IMR-90 (cell line): ENCODE data around the gene BCL6. TPM values are rescaled to one million over a fixed set of nuclear protein-coding genes. Genes with fewer than 3 reads are reported as not detected.

Experiments used
- ATAC-seq: fragments of 200-7000 bp; cut with Tn5 transposase; 2 replicates; pipeline ENCODE4 v1.9.1; 2020; ENCODE audit warnings: low read depth, mild to moderate bottlenecking, moderate library complexity
- BruUV-seq: library from RNA; stranded (reverse); fragments of 400-500 nt; replicated peaks from 2 replicates; lab custom pipeline; 2021; lab: Mats Ljungman, UMichigan
- CTCF ChIA-PET: fragments of 300-600 bp; formaldehyde crosslinking; extraction: SDS; loops from one replicate; lab custom pipeline; 2021; ENCODE audit warnings: antibody characterized with exemption; lab: Yijun Ruan, JAX
- POLR2A ChIA-PET: fragments of 300-600 bp; sonication (Branson Sonifier 250); formaldehyde crosslinking; loops from one replicate; lab custom pipeline; 2022; ENCODE audit warnings: antibody characterized with exemption; ENCODE audit not compliant: unreplicated experiment; lab: Charles Lee
- DNase-seq: peaks from one replicate; pipeline ENCODE4 v3.0.0; 2013
- H2AFZ ChIP-seq: replicated peaks from 2 replicates; pipeline ENCODE3; 2013; ENCODE audit warnings: low read length, mild to moderate bottlenecking; ENCODE audit not compliant: poor library complexity
- H2AK5ac ChIP-seq: 2 replicates; pipeline ENCODE4 v1.6.1; 2013; ENCODE audit warnings: low read depth, low read length, inconsistent platforms
- H2AK9ac ChIP-seq: replicated peaks from 2 replicates; pipeline ENCODE3; 2013; ENCODE audit warnings: mild to moderate bottlenecking, low read depth, low read length, moderate library complexity; ENCODE audit not compliant: poor library complexity
- H2BK120ac ChIP-seq: 2 replicates; pipeline ENCODE4 v1.6.1; 2013; ENCODE audit warnings: low read depth, low read length, inconsistent platforms
- H2BK15ac ChIP-seq: 3 replicates; pipeline ENCODE4 v1.6.1; 2013; ENCODE audit warnings: low read depth, low read length, inconsistent platforms
- H2BK20ac ChIP-seq: 2 replicates; pipeline ENCODE4 v1.6.1; 2013; ENCODE audit warnings: low read depth, mild to moderate bottlenecking, inconsistent platforms, low read length, moderate library complexity
- H2BK5ac ChIP-seq: 2 replicates; pipeline ENCODE4 v1.6.1; 2013; ENCODE audit warnings: mild to moderate bottlenecking, low read depth, low read length, inconsistent platforms; ENCODE audit not compliant: poor library complexity, severe bottlenecking
- H3K14ac ChIP-seq: replicated peaks from 2 replicates; pipeline ENCODE4 v1.6.1; 2013; ENCODE audit warnings: low read depth, low read length, inconsistent platforms
- H3K18ac ChIP-seq: 2 replicates; pipeline ENCODE4 v1.6.1; 2013; ENCODE audit warnings: low read depth, low read length, control low read depth
- H3K23ac ChIP-seq: 2 replicates; pipeline ENCODE4 v1.6.1; 2013; ENCODE audit warnings: low read depth, low read length, inconsistent platforms
- H3K27ac ChIP-seq: 2 replicates; pipeline ENCODE4 v1.5.1; 2013; ENCODE audit warnings: mild to moderate bottlenecking, control low read depth, low read length; ENCODE audit not compliant: insufficient read depth
- H3K27me3 ChIP-seq: 2 replicates; pipeline ENCODE4 v1.6.1; 2013; ENCODE audit warnings: low read length; ENCODE audit not compliant: control insufficient read depth, insufficient read depth
- H3K36me3 ChIP-seq: 2 replicates; pipeline ENCODE4 v1.6.1; 2013; ENCODE audit warnings: low read length, mixed read lengths; ENCODE audit not compliant: control insufficient read depth, insufficient read depth
- H3K4ac ChIP-seq: 2 replicates; pipeline ENCODE4 v1.6.1; 2013; ENCODE audit warnings: low read depth, low read length, inconsistent platforms
- H3K4me1 ChIP-seq: 2 replicates; pipeline ENCODE4 v1.6.1; 2013; ENCODE audit warnings: low read length, mixed read lengths; ENCODE audit not compliant: control insufficient read depth, insufficient read depth
- H3K4me2 ChIP-seq: 2 replicates; pipeline ENCODE4 v1.6.1; 2013; ENCODE audit warnings: low read depth, mild to moderate bottlenecking, control low read depth, low read length, moderate library complexity
- H3K4me3 ChIP-seq: 2 replicates; pipeline ENCODE4 v1.5.1; 2013; ENCODE audit warnings: low read depth, mild to moderate bottlenecking, control low read depth, low read length, moderate library complexity; ENCODE audit not compliant: insufficient read depth
- H3K56ac ChIP-seq: 2 replicates; pipeline ENCODE4 v1.6.1; 2013; ENCODE audit warnings: low read length, inconsistent platforms; ENCODE audit not compliant: insufficient read depth; ENCODE audit errors: extremely low read depth
- H3K79me1 ChIP-seq, 2 experiments: 2 replicates each; pipeline ENCODE4 v1.6.1; 2013; ENCODE audit warnings: low read length in 2 of 2, inconsistent platforms in 1 of 2, low read depth in 1 of 2
- H3K9ac ChIP-seq: 2 replicates; pipeline ENCODE4 v1.6.1; 2013; ENCODE audit warnings: low read depth, low read length, control low read depth
- H3K9me1 ChIP-seq: 2 replicates; pipeline ENCODE4 v1.6.1; 2013; ENCODE audit warnings: low read length, inconsistent platforms; ENCODE audit not compliant: insufficient read depth
- H3K9me3 ChIP-seq: 2 replicates; pipeline ENCODE4 v1.6.1; 2013; ENCODE audit warnings: low read length; ENCODE audit not compliant: control insufficient read depth, insufficient read depth
- H4K20me1 ChIP-seq: 2 replicates; pipeline ENCODE4 v1.6.1; 2013; ENCODE audit warnings: low read length, inconsistent platforms; ENCODE audit not compliant: insufficient read depth
- H4K5ac ChIP-seq: 2 replicates; pipeline ENCODE4 v1.6.1; 2013; ENCODE audit warnings: mild to moderate bottlenecking, low read depth, low read length, control low read depth
- H4K8ac ChIP-seq, 2 experiments: 2 replicates each; pipeline ENCODE4 v1.6.1; 2013; ENCODE audit warnings: low read depth in 2 of 2, low read length in 2 of 2, control low read depth in 1 of 2, inconsistent platforms in 1 of 2
- H4K91ac ChIP-seq: 2 replicates; pipeline ENCODE4 v1.6.1; 2013; ENCODE audit warnings: low read depth, low read length, inconsistent platforms; ENCODE audit not compliant: insufficient read depth
- BHLHE40 ChIP-seq: fragments of 150-350 bp; IDR thresholded peaks from 2 replicates; pipeline ENCODE4 v1.6.1; 2016; ENCODE audit warnings: mild to moderate bottlenecking, low read depth, low read length
- CEBPB ChIP-seq: IDR thresholded peaks from 2 replicates; pipeline ENCODE4 v1.6.1; 2012; ENCODE audit warnings: low read depth, low read length, improper control_type of control experiment
- CHD1 ChIP-seq: IDR thresholded peaks from 2 replicates; pipeline ENCODE4 v1.6.1; 2012; ENCODE audit warnings: low read depth, low read length, improper control_type of control experiment
- CTCF ChIP-seq: conservative IDR thresholded peaks from 2 replicates; pipeline ENCODE4 v1.5.1; 2012; ENCODE audit warnings: mild to moderate bottlenecking, low read depth, low read length, improper control_type of control experiment
- FOS ChIP-seq: fragments of 150-350 bp; IDR thresholded peaks from 2 replicates; pipeline ENCODE4 v1.6.1; 2016; ENCODE audit warnings: low read depth, low read length
- MAFK ChIP-seq: IDR thresholded peaks from 2 replicates; pipeline ENCODE4 v1.6.1; 2012; ENCODE audit warnings: low read depth, low read length, improper control_type of control experiment
- NFE2L2 ChIP-seq: fragments of 150-350 bp; IDR thresholded peaks from 2 replicates; pipeline ENCODE4 v1.6.1; 2016; ENCODE audit warnings: low read depth, mild to moderate bottlenecking, low read length
- POLR2A ChIP-seq: IDR thresholded peaks from 2 replicates; pipeline ENCODE4 v1.6.1; 2012; ENCODE audit warnings: mild to moderate bottlenecking, low read depth, low read length
- RFX5 ChIP-seq: IDR thresholded peaks from 2 replicates; pipeline ENCODE4 v1.8.0; 2012; ENCODE audit warnings: low read depth, mild to moderate bottlenecking, low read length, moderate library complexity
- USF2 ChIP-seq: fragments of 150-350 bp; IDR thresholded peaks from 2 replicates; pipeline ENCODE4 v1.6.1; 2017; ENCODE audit warnings: mild to moderate bottlenecking, antibody characterized with exemption, low read length, low read depth
- WGBS, 2 experiments: methylation state at CpG; one replicate each; pipeline versions ENCODE4 v1.1.5 to v1.1.7; 2013; ENCODE audit warnings: missing lambda C conversion rate in 2 of 2; ENCODE audit not compliant: insufficient read length in 1 of 2; ENCODE audit errors: extremely low coverage in 2 of 2; 5-methylcytosine and 5-hydroxymethylcytosine counted together
- dilution Hi-C: fragments of 300-500 bp; cut with HindIII; formaldehyde crosslinking; loops from one replicate; pipeline ENCODE4 v1.14.3; 2018; ENCODE audit warnings: low sequenced_read_pairs; ENCODE audit not compliant: unreplicated experiment
- in situ Hi-C: fragments of 300-500 bp; cut with MboI; formaldehyde crosslinking; loops from 3 replicates; pipeline ENCODE4 v1.14.3; 2019; ENCODE audit warnings: low sequenced_read_pairs, inconsistent platforms, mixed read lengths
- intact Hi-C: fragments of 100-400 bp; cut with micrococcal nuclease; formaldehyde crosslinking; loops from 2 replicates; pipeline ENCODE4 v1.10.0; 2022
- polyA plus RNA-seq, 3 experiments: library from polyadenylated mRNA; depleted of rRNA; stranded (reverse); fragments of >200 nt; gene quantifications; 2 replicates each; pipeline ENCODE4 v1.2.3, GENCODE V29; 2012; ENCODE audit warnings: low replicate concordance in 1 of 3
- total RNA-seq: library from RNA; depleted of rRNA; stranded (reverse); fragments of >200 nt; gene quantifications from 2 replicates; pipeline ENCODE4 v1.2.3, GENCODE V29; 2012

The BCL6 gene
- total and polyA plus RNA-seq, 2 of the 4 experiments (the other 2 are of a cell fraction): 19.7 to 22.6 TPM

GRCh38 chr3:187694801-187695200 is 50.5 kb downstream of the BCL6 start:
- H2AK9ac ChIP-seq: no peak overlapping the region
- TF ChIP-seq MAFK (no peak), USF2 (no peak), CEBPB (no peak), RFX5 (no peak), NFE2L2 (no peak), CTCF (no peak), CHD1 (no peak), POLR2A (no peak), BHLHE40 (no peak), FOS (no peak)
- no CpG with 5 or more reads among the region's 3 CpGs for WGBS, 2 experiments

More at GRCh38 chr3:187694801-187695200, 50.5 kb downstream of the BCL6 start:
- H2BK20ac ChIP-seq: no peak overlapping the region
- H3K9me1 ChIP-seq: no peaks in the 10 kb centered on the region
- no peak overlapping the region for H3K4me3 ChIP-seq
- ChIA-PET CTCF (no interaction called here), POLR2A (no interaction called here)
- no peak overlapping the region for H4K91ac ChIP-seq
- no peak overlapping the region for H3K4me2 ChIP-seq
- no peaks in the 10 kb centered on the region for H3K4me1 ChIP-seq
- no peak overlapping the region for H2BK15ac ChIP-seq
- no peak overlapping the region for H3K9ac ChIP-seq
- H3K27ac ChIP-seq: no peak overlapping the region
- peaks cover 15% of the 10 kb centered on the region for H3K27me3 ChIP-seq
- no TSS peak for BruUV-seq
- ATAC-seq (no peak), DNase-seq (peak; percentile 22)
- intact Hi-C loops (no loop called here), in situ Hi-C loops (no loop called here), dilution Hi-C loops (loop anchor here (25.0 kb wide), 2 partner anchors 382 to 482 kb away; no protein-coding TSS in a partner anchor)
- no peak overlapping the region for H2BK5ac ChIP-seq
- no peak overlapping the region for H3K56ac ChIP-seq
- no peak overlapping the region for H3K18ac ChIP-seq
- H4K8ac ChIP-seq: no peak overlapping the region
- no peak overlapping the region for H3K4ac ChIP-seq
- no peaks in the 10 kb centered on the region for H4K20me1 ChIP-seq
- no peaks in the 10 kb centered on the region for H3K36me3 ChIP-seq
- no peak overlapping the region for H2BK120ac ChIP-seq
- H3K14ac ChIP-seq: no peak overlapping the region
- no peak overlapping the region for H3K23ac ChIP-seq
- no peak overlapping the region for H2AFZ ChIP-seq
- H3K79me1 ChIP-seq: no peaks in the 10 kb centered on the region
- H3K9me3 ChIP-seq: no peaks in the 10 kb centered on the region
- H2AK5ac ChIP-seq: no peak overlapping the region
- no peak overlapping the region for H4K5ac ChIP-seq
